Neural progenitor cell (in vitro differentiated cells): ENCODE data around the gene CCR2. TPM values are rescaled to one million over a fixed set of nuclear protein-coding genes. Genes with fewer than 3 reads are reported as not detected.

Experiments used
- DNase-seq: peaks from one replicate; pipeline ENCODE4 v3.0.0-alpha.2; 2016; ENCODE audit warnings: low spot score
- H2AFZ ChIP-seq: fragments of 200-600 bp; sonication (generic); replicated peaks from 2 replicates; pipeline ENCODE4 v1.6.1; 2016; ENCODE audit warnings: antibody characterized with exemption
- H3F3A ChIP-seq: fragments of 200-600 bp; sonication (generic); 2 replicates; pipeline ENCODE4 v1.6.1; 2016; ENCODE audit warnings: antibody characterized with exemption, low read depth
- H3K27ac ChIP-seq: fragments of 200-600 bp; sonication (generic); 2 replicates; pipeline ENCODE4 v1.5.1; 2016; ENCODE audit warnings: mild to moderate bottlenecking
- H3K27me3 ChIP-seq: fragments of 200-600 bp; sonication (generic); 2 replicates; pipeline ENCODE4 v1.6.1; 2016; ENCODE audit warnings: mild to moderate bottlenecking, moderate library complexity
- H3K36me3 ChIP-seq: fragments of 200-600 bp; sonication (generic); 2 replicates; pipeline ENCODE4 v1.5.1; 2016
- H3K4me1 ChIP-seq: fragments of 200-600 bp; sonication (generic); 2 replicates; pipeline ENCODE4 v1.6.1; 2016; ENCODE audit warnings: mixed run types
- H3K4me2 ChIP-seq: fragments of 200-600 bp; sonication (generic); 2 replicates; pipeline ENCODE4 v1.6.1; 2016
- H3K4me3 ChIP-seq: fragments of 200-600 bp; sonication (generic); 2 replicates; pipeline ENCODE4 v1.5.1; 2016
- H3K79me2 ChIP-seq: fragments of 200-600 bp; sonication (generic); 2 replicates; pipeline ENCODE4 v1.6.1; 2016; ENCODE audit warnings: low read depth
- H3K9ac ChIP-seq: fragments of 200-600 bp; sonication (generic); 2 replicates; pipeline ENCODE4 v1.6.1; 2016
- H3K9me3 ChIP-seq: fragments of 200-600 bp; sonication (generic); 2 replicates; pipeline ENCODE4 v1.5.1; 2016; ENCODE audit warnings: low read depth
- H4K20me1 ChIP-seq: fragments of 200-600 bp; sonication (generic); 2 replicates; pipeline ENCODE4 v1.6.1; 2016; ENCODE audit warnings: low read depth
- H3K27ac Mint-ChIP-seq: 3 replicates; pipeline ENCODE4 v1.8.0; 2021; ENCODE audit warnings: mixed read lengths
- H3K27me3 Mint-ChIP-seq: 2 replicates; pipeline ENCODE4 v1.8.0; 2022; ENCODE audit warnings: low read depth, mild to moderate bottlenecking, inconsistent platforms, moderate library complexity, mixed read lengths; ENCODE audit not compliant: insufficient read depth
- H3K36me3 Mint-ChIP-seq: 3 replicates; pipeline ENCODE4 v1.8.0; 2021; ENCODE audit warnings: mixed read lengths
- H3K4me1 Mint-ChIP-seq: 3 replicates; pipeline ENCODE4 v1.8.0; 2021; ENCODE audit warnings: mixed read lengths
- H3K4me3 Mint-ChIP-seq: 3 replicates; pipeline ENCODE4 v1.8.0; 2021; ENCODE audit warnings: mild to moderate bottlenecking, moderate library complexity, mixed read lengths
- H3K9me3 Mint-ChIP-seq: 3 replicates; pipeline ENCODE4 v1.8.0; 2020; ENCODE audit warnings: mixed read lengths
- EZH2 ChIP-seq: fragments of 200-600 bp; sonication (generic); IDR thresholded peaks from 2 replicates; pipeline ENCODE4 v1.6.1; 2017; ENCODE audit warnings: antibody characterized with exemption, mild to moderate bottlenecking, moderate library complexity
- EZH2phosphoT487 ChIP-seq: fragments of 200-600 bp; sonication (generic); IDR thresholded peaks from 2 replicates; pipeline ENCODE4 v1.6.1; 2017; ENCODE audit warnings: antibody characterized with exemption
- total RNA-seq: library from RNA; depleted of rRNA; stranded (reverse); fragments of >200 nt; gene quantifications from 2 replicates; pipeline ENCODE4 v1.2.3, GENCODE V29; 2015; ENCODE audit warnings: low replicate concordance
- TF ChIP-seq, protein P1 (sequence below): fragments of 200-600 bp; sonication (generic); IDR thresholded peaks from 2 replicates; pipeline ENCODE4 v1.5.1; 2017; ENCODE audit warnings: antibody characterized with exemption, mild to moderate bottlenecking

CCR2 gene
- total RNA-seq, 1 donor from 2014 or later: not detected

DNA sequence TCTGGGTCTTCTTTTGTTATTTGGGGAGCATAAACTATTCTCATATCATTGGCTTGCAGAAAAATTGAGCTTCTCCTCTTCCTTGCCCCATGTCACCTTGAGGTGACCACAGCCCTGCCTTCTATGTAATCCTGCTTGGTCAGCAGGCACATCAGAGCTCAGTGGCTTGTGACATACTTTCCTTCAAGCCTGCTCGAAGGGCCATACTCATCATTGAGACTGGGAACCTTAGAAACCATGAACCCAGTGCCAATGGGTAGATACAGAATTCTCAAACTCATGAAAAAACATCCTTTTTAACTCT lies 3.7 kb upstream of the CCR2 start:
- no peaks in the 10 kb centered on the region for H3K36me3 ChIP-seq
- no peaks in the 10 kb centered on the region for H3F3A ChIP-seq
- Mint-ChIP-seq H3K4me3 (no peak overlapping the region), H3K36me3 (no peaks in the 10 kb centered on the region), H3K9me3 (peaks cover 4% of the 10 kb centered on the region), H3K4me1 (no peaks in the 10 kb centered on the region), H3K27me3 (no peaks in the 10 kb centered on the region), H3K27ac (no peak overlapping the region)
- no peaks in the 10 kb centered on the region for H3K4me1 ChIP-seq
- H3K9me3 ChIP-seq: no peaks in the 10 kb centered on the region
- H3K4me2 ChIP-seq: no peak overlapping the region
- no peak overlapping the region for H3K4me3 ChIP-seq
- no peaks in the 10 kb centered on the region for H4K20me1 ChIP-seq
- no peak overlapping the region for H3K27ac ChIP-seq
- DNase-seq: no peak
- no peak overlapping the region for H3K9ac ChIP-seq
- H3K79me2 ChIP-seq: no peaks in the 10 kb centered on the region
- no peak for TF ChIP-seq EZH2phosphoT487
- H3K27me3 ChIP-seq: no peaks in the 10 kb centered on the region
- no peak overlapping the region for H2AFZ ChIP-seq

DNA sequence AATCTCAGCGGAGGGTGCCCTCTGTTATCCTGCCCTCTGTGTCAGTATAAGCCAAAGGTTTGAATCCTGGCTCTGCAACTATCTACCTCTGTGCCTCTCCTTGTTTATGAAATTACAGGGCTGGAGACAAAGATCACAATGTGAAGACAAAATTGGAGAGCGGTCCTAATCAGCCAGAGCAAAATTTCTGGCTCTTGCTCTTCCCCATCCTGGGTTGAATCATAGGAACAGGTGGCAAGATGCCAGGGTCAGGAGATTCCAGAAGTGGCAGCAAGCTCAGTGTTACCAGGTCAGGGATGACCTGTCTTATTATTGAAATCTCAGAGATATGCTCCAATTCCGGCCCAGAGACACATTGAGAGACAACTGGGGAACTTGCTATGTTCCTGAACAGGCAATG lies 2.3 kb upstream of the CCR2 start:
- Histone ChIP-seq H4K20me1 (no peaks in the 10 kb centered on the region), H3K27me3 (no peaks in the 10 kb centered on the region), H3K9me3 (no peaks in the 10 kb centered on the region), H3K27ac (no peak overlapping the region), H2AFZ (no peak overlapping the region), H3F3A (no peaks in the 10 kb centered on the region), H3K36me3 (no peaks in the 10 kb centered on the region), H3K4me3 (no peak overlapping the region), H3K4me2 (no peak overlapping the region), H3K79me2 (no peaks in the 10 kb centered on the region), H3K4me1 (no peaks in the 10 kb centered on the region), H3K9ac (no peak overlapping the region)
- TF ChIP-seq, protein P1, sequence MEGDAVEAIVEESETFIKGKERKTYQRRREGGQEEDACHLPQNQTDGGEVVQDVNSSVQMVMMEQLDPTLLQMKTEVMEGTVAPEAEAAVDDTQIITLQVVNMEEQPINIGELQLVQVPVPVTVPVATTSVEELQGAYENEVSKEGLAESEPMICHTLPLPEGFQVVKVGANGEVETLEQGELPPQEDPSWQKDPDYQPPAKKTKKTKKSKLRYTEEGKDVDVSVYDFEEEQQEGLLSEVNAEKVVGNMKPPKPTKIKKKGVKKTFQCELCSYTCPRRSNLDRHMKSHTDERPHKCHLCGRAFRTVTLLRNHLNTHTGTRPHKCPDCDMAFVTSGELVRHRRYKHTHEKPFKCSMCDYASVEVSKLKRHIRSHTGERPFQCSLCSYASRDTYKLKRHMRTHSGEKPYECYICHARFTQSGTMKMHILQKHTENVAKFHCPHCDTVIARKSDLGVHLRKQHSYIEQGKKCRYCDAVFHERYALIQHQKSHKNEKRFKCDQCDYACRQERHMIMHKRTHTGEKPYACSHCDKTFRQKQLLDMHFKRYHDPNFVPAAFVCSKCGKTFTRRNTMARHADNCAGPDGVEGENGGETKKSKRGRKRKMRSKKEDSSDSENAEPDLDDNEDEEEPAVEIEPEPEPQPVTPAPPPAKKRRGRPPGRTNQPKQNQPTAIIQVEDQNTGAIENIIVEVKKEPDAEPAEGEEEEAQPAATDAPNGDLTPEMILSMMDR: no peak
- Mint-ChIP-seq H3K9me3 (peaks cover 4% of the 10 kb centered on the region), H3K36me3 (no peaks in the 10 kb centered on the region), H3K4me3 (no peak overlapping the region), H3K4me1 (no peaks in the 10 kb centered on the region), H3K27me3 (no peaks in the 10 kb centered on the region), H3K27ac (no peak overlapping the region)
- DNase-seq: no peak

DNA sequence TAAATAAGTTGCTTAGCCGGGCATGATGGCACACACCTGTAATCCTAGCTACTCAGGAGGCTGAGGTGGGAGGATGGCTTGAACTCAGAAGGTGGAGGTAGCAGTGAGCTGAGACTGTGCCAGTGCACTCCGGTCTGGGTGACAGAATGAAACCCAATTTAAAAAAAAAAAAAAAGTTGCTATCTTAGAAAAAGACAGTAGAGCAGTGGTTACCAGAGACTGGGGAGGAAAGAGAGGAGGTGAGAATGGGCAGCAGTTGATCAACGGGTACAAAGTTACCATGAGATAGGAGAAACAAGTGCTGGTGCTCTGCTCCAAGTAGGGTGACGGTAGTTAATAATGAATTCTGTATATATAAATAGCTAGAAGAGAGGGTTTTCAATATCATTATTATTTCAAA lies 821 bp upstream of the CCR2 start:
- Histone ChIP-seq H3K36me3 (no peaks in the 10 kb centered on the region), H3K27ac (no peak overlapping the region), H3K4me1 (no peaks in the 10 kb centered on the region), H3K4me2 (no peak overlapping the region), H3K79me2 (no peaks in the 10 kb centered on the region), H2AFZ (no peak overlapping the region), H4K20me1 (no peaks in the 10 kb centered on the region), H3K9me3 (no peaks in the 10 kb centered on the region), H3K4me3 (no peak overlapping the region), H3K27me3 (no peaks in the 10 kb centered on the region), H3F3A (no peaks in the 10 kb centered on the region), H3K9ac (no peak overlapping the region)
- peaks cover 3% of the 10 kb centered on the region for H3K27me3 Mint-ChIP-seq
- DNase-seq: no peak
- no peaks in the 10 kb centered on the region for H3K36me3 Mint-ChIP-seq
- H3K4me3 Mint-ChIP-seq: no peak overlapping the region
- no peaks in the 10 kb centered on the region for H3K9me3 Mint-ChIP-seq
- H3K27ac Mint-ChIP-seq: no peak overlapping the region
- TF ChIP-seq, protein P1: no peak
- TF ChIP-seq EZH2 (no peak), EZH2phosphoT487 (no peak)
- no peaks in the 10 kb centered on the region for H3K4me1 Mint-ChIP-seq

DNA sequence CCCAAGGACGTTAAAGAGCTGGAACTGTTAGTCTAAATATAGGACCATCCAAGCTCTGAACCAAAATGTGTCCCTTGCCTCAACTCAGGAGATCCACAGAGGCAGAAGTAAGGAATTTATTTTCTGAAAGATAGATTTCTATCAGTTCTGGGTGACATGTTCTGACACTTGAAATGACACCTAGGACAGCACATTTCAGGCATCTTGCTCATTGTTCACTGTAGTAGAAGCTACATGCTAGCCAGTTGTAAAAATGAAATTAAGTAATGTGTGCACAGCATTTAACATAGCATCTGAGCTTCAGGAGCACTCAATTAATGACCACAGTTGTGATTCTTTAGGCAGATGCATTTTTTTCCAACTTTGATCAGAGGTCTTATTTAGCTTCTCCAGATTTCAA lies 567 bp downstream of the CCR2 start:
- Histone ChIP-seq H3K36me3 (no peaks in the 10 kb centered on the region), H3K27me3 (no peaks in the 10 kb centered on the region), H3K4me2 (no peak overlapping the region), H3K4me1 (peaks cover under 1% of the 10 kb centered on the region), H3K4me3 (no peak overlapping the region), H3K9me3 (no peaks in the 10 kb centered on the region), H3F3A (no peaks in the 10 kb centered on the region), H3K9ac (no peak overlapping the region), H3K27ac (no peak overlapping the region), H2AFZ (no peak overlapping the region), H4K20me1 (no peaks in the 10 kb centered on the region), H3K79me2 (no peaks in the 10 kb centered on the region)
- Mint-ChIP-seq H3K27me3 (peaks cover 3% of the 10 kb centered on the region), H3K36me3 (no peaks in the 10 kb centered on the region), H3K9me3 (no peaks in the 10 kb centered on the region), H3K4me1 (peaks cover 7% of the 10 kb centered on the region), H3K27ac (no peak overlapping the region), H3K4me3 (no peak overlapping the region)
- TF ChIP-seq EZH2 (no peak), EZH2phosphoT487 (no peak)
- DNase-seq: no peak
